ENCODE data around the gene CFAP100.

GRCh38 chr3:126350502-126351085 lies 44.1 kb upstream of the CFAP100 start:
- TF ChIP-seq CTCF (conservative IDR thresholded peaks at IDR 0.05; ENCODE audit: low read depth, low read length): no peak
- TF ChIP-seq EZH2 (IDR thresholded peaks at IDR 0.05; ENCODE audit: low read length, unreplicated experiment): no peak
- no peak for TF ChIP-seq EZH2phosphoT487 (IDR thresholded peaks at IDR 0.05; ENCODE audit: borderline replicate concordance, low read length)

Data from PC-3 (cell line).